Measurements from ENCODE around the gene PHACTR3. TPM values are rescaled to one million over a fixed set of nuclear protein-coding genes. Genes with fewer than 3 reads are reported as not detected.
A peak's percentile ranks its signal among the peaks of the same experiment; 100 is the strongest.

PHACTR3 gene
- polyA plus RNA-seq, 10 donors: 3.9 to 15.7 (median 7.7) TPM

DNA sequence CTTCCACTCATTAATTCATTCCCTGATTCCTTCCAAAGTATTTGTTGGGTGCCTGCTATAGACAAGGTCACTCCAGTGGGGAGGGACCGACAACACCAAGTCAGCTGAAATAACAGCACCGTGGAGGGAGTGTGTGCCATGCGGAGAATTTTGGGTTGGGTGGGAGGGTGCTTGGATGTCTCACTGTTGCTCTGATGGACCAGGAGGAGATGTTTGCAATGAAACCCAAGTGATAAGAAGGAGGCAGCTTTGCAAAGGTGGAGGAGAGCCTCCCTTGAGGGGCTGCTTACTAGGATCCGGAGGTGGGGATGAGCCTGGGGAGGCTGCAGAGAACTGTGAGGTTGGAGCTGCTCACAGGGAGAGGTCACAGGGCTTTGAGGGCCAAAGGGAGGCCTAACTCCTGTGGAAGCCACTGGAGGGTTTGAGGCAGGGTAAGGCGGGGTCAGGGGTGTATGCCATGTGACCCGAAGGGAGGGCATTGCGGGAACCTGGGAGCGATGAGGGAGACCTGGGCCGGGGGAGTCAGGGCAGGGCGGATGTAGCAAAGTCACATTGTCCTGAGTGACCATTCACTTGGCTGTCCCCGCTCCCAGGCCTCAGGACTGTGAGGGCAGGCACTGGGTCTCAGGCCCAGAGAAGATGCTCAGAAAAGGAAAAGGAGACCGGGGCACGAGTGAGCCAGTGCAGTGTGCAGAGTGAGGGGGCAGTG, 124.5 kb downstream of the PHACTR3 start:
- DNase-seq: no peak

DNA sequence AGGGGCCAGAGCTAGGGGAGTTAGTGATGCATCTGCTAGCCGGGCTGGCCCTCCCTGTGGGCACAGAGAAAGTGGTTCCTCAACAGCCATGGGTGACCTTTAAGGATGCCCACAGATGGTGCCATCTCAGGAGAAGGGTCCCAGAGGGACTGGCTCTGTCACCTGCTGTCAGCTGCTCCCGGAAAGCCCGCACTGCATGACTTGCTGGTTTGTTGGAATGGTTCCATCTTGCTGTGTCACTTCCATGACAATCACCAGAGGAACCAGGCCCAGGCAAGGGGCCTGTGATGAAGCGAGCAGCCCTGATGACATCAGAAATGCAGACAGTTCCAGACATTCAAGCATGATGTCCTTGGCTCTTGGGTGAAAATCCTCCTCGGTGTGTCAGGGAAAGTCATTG, 125.2 kb downstream of the PHACTR3 start:
- no peak for DNase-seq

DNA sequence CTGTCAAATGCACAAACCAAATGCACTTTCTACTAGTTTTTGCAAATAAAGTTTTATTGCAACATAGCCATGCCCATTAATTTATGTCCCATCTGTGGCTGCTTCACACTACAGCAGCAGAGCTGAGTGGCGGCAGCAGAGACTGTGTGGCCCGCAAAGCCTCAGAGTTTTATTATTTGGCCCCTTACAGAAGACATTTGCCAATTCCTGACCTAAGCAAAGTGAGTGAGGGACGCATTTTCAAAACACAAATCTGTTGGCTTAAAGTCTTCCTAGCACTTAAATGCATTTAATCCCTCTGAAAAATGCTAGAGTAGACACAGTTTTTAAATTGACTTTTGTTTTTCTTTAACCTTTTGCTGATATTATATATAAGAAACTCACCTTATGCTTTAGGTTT, 126.4 kb downstream of the PHACTR3 start:
- DNase-seq: peak in 1 of 3 donors; percentile 55

DNA sequence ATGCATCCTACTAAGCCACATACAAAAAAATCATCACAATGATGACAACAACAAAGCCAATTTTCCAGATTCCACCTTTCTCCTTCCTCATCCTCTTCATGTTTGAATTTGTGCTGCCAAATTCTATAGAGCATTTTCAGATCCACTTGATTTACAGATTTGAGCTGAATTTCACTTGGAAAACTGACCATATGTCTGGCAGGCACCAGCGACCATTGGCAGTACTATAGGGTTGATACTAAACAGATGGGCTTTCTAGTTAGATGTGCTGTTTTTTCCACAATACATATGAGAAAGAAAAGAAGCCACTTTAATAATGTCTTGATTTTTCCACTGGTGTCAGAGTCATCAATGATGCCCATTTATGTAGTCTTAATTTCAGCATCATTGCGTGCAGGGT, 127.0 kb downstream of the PHACTR3 start:
- DNase-seq: peak; percentile 58 to 91 (median 81)

DNA sequence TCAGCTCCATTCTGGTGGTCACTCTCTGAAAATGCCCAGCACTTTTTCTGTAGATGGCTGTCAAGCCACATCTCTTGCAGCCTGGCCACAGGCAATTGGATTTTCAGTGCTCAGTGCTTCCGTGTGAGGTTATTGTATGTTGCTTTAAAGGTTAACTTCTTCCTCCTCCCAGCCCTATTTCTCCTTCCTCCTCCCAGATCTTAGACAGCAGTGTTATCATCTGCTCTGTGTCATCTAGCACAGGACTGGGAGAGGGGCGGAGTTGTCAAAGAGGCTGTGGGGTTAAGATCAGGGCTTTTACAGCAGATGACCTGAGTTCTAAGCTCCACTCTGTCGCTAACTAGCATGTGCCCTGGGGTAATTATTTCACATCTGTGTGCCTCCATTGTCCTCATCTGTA, 129.0 kb downstream of the PHACTR3 start:
- no peak for DNase-seq

DNA sequence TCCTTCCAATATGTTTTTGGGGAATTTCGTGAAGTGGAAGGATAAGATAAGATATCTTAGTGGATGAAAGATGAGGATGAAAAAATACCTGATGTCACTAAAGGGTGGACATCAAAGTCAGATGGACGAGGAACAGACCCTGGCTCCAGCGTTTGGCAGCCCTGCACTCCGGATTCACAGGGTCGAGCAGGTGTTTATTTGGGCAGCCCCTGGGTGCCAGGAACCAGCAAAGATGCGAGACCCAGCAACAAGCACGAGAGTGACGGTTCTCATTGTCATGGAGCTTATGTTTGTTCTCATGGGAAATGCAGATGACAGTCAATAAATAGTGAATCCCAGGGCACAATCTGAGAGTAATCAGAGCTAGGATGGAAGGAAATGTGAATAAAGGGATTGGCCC, 131.1 kb downstream of the PHACTR3 start:
- DNase-seq: no peak

DNA sequence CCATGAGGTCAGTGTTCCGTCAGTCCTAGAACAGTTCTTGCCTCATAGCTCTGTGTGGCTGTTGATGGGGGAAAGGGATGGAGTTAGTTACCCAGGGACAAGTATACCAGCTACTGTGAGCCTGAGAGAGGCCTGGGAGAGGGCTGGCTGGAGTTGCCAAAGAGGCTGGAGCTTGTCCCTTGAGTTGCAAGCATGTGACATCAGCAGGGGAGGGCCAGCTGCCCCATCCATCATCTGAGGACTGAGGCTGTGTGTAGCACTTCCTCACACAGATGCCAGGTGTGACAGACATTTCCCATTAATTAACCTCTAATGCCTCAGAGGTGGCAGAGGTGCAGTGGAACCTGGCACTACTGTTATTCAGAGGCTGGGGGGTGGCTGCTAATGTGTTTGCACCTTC, 131.6 kb downstream of the PHACTR3 start:
- DNase-seq: no peak

DNA sequence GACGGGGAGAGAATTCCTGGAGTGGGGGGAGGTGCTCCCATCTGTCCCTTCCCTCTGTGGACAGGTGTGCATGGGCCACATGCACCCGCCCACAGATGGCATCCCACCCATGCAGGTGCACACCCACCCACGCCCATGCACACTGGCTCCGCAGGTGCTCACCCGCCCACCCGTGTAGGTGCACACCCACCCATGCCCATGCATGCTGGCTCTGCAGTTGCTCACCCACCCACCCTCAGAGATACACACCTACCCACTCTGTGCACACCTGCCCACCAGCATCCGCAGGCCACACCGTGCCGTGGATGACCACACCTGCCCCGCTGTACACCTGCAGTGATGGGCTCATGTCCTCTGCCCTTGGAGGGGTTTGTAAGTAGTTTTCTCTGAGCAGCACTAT, 132.0 kb downstream of the PHACTR3 start:
- DNase-seq: no peak

DNA sequence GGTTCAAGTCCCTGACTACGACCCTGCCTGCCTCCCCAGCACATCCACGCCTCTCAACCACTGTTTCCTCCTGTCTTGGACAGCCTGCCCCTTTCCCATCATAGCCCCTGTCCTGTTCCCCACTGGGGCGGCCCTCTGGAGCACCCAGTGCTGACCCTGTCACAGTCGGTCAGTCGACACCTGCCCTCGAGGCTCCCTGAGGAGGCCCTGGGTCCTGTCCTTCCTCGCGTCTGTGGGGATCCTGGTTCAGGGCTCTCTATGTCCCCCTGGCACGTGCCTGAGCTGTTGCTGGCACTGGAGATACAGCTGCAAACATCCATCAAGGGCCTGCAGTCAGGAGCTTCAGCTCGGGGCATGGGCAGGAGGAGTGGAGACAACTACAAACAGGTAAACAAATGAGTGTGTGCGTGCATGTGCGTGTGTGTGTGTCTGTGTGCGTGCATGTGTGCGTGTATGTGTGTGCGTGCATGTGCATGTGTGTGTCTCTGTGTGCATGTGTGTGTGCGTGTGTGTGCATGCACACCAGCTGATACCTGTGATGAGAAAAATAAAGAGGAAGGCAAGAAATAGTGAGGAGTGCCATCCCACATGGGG, 132.8 kb downstream of the PHACTR3 start:
- no peak for DNase-seq

DNA sequence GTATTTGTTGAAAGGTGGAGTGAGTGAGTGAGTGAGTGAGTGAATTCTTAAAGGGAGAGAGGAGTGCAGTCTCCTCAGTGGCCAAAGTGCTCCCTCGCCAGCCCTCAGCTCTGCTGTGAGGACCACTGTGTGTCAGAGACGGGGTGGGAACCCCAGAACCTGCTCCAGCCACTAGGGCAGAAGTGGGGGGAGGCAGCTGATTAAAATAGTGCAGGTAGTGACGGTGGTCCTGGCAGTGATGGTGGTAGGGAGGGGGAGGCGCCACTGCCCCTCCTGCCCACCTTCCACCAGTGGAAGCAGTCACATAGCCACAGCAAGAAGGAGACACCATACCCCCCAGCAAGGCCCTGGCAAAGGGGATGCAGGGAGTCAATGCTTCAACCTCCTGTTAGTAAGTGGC, 133.5 kb downstream of the PHACTR3 start:
- DNase-seq: no peak

DNA sequence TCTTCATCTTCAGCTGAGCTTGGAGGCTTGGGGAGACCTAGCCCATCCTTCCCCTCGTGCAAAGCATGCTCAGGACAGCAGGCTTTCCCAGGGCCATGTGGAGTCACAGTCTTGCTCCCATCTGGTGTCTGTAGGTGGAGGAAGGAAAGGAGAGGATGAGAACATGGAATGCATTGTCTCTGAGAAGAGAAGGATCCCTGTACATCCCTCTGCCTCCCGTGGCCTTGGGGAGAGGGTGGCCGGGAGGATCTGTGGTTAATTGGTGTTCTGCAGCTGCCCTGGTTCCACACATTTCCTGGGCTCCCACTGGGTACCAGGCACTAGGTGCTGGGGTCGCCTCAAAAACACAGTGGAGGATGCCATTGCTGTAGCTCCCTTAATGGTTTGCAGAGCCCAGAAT, 134.5 kb downstream of the PHACTR3 start:
- no peak for DNase-seq

DNA sequence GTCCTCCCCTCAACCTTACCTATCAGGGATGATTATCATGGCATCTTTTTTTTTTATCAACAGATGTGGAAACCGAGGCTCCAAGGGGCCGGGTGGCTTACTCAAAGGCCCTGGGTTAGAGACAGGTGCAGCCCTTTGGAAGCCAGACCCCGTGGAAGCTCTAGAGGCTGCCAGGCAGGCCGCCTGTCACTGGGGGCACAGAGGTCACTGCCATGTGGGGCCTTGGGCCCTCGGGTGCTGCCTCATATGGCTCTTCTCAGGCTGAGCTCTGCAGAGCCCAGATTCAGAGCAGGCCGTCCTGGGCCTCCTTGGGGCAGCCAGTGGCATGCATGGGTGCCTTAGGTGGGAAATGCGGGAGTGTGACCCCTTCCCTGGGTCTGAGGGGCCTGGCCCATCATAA, 136.3 kb downstream of the PHACTR3 start:
- no peak for DNase-seq

DNA sequence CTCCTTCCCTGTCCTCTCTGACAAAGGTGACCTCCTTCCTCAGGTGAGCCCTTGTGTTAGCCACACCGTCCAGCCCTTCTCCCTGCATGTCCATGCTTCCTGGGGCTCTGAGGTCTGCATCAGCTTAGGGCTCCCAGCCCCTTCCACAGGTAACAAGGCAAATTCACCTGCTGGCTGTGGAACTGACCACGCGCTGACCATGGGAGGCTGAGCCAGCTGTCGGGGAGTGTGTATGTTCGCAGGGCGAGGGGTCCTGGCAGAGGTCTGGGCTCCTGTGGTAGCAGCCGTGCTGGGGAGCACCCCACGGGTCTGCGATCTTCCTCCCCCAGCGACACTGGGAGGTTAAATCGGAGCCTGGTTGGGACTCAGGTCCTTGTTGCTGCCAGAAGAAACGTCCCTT, 136.7 kb downstream of the PHACTR3 start:
- DNase-seq: no peak

DNA sequence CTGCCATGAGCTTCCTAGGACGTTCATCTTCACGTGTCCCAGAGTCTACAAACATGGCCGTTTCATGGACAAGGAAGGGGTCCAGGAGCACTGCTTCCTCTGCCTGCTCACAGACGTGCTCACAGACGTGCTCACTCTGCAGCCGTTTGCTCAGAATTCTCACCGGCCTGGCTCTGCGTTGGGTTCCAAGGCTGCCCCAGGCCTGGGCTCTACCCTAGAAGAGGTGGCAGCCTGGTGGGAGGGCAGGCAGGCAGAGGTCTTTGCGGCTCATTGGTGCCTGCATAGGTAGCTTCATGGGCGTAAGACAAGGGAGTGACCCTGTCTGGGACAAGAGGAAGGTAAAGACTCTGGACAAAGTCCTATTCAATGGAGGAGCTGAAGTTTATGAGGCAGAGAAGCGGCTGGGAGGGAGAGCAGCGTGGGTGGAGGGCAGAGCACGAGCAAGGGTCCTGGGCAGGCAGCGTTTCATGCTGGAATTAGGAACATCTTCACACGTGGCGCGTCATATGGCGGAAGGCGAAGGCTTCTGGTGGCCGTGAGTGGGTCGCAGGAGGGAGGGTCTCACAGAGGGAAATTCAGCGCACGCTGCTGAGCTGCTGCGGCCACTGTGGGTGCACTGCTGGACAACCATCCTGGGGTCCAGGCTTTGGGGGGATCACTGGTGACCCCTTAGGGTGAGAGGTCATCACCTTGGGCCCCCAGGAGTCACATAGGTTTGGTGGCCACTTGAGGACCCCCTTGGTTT, 138.2 kb downstream of the PHACTR3 start:
- DNase-seq: no peak

DNA sequence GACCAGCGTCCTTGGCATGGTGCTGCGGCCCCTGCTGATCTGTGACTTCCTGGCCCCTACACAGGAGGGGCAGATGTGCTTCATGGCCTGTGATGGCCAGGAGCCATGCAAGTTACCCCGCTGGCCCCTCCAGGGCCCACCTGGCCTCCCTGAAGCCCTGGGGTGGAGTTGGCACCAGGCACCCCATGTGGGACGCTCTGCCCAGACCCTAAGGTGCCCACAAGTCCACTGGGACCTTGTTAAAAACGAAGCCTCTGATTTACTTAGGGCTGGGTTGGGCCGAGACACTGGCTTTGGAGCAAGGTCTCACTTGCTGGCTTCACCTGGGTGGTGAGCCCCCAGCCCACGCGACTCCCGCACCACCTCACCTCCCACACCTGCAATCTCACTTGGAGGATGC, 139.0 kb downstream of the PHACTR3 start:
- DNase-seq: no peak

DNA sequence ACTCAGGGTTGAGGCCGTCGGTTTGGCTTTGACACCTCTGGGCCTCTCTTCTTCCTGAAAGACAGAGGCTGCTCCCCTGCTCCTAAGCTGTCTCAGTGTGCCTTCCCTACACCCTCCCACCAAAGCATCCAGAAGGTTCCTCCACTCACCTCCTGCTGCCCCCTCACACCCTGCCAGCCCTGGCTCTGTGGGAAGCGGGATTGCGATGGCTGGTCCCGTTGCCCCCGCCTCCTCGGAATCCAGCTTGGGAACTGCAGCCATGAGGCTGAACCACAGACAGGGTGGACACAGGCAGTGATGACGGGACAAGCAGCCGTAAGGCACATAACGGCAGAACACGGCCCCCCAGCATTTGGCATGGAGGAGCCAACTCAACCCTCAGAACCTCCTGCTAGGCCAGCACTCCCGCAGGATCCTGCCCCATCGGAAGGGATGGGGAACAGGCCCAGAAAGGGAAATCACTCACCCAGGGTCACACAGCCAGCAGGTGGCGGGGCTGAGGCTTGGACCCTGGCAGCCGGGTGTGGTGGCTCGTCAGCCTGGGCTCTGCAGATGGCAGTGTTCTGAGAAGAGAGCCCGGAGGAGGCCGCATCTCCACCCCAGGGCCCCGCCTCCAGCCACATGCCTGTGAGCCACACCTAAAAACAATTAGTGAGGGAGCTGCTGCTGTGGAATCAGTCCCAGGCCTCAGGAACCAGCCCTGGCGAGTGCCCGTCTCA, 139.6 kb downstream of the PHACTR3 start:
- no peak for DNase-seq

DNA sequence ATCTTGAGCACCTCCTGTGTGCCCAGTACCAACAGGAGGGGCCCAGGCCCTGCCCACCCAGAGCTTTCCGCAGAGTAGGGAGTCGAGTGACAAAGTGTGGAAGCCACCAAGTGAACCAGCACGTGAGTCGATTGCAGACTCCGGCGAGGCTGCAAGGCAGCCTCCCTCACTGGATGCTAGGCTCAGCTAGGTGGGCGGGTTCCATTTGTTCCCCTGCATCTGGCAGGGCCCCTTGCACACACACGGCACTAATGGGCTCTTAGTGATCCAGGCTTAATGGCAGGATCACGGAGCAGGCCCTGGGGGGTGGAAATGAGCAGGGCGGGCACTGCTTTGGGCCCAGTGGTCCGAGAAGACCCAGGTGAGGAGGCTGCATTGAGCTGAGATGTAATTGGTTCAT, 140.4 kb downstream of the PHACTR3 start:
- DNase-seq: no peak

DNA sequence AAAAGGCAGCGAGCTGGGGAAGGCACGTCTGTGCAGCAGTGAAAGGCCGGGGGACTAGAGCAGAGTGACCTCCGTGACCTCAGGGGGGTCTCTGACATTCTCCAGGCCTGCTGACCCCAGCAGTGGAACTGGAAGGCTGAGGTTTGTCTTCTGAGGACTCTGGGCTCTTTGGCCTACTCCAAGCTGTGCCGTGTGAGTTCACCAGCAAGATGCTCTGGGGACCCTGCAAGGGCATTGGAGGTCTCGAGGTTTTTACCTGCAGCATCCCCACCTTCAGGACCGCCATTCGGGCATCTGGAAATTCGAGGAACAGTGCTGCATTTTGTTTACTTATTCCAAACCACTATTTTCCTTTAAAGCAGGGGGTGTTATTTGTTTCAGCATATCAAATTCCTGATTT, 140.9 kb downstream of the PHACTR3 start:
- no peak for DNase-seq

DNA sequence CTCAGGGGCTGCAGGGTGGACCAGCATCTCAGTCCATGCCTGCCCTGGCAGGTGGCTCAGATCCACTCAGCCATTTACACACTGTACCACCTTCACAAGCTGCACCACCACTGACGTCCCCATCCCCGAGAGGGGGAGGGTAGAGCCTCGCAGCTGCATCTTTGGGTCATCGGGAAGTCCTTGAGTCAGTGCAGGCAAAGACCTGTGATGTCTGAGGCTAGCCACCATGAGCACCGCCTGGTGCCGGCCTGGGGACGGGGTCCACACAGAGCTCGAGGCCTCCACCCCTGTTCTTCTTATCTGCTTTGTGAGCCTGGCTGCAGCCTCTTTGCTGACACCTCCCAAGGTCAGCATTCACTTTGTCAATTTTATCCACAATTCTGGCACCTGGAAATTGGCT, 141.4 kb downstream of the PHACTR3 start:
- DNase-seq: no peak

DNA sequence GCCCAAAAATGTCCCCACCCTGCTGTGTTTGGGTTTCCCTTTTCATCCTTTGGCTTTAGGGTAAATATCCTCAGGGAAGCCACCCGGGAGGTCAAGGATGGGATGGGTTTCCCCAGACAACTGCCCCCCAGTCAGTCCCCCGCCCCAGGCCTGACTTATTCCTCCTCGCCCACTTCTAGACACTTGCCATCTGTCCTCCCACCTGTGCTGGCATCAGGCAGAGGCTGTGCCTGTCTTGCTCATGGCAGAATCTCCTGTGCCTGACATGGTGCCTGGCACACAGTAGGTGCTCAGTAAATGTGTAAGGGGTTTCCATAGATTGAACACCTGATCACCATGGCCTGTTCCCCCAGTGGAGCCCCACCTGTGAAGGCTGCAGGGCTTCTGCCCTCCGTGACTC, 141.8 kb downstream of the PHACTR3 start:
- no peak for DNase-seq

DNA sequence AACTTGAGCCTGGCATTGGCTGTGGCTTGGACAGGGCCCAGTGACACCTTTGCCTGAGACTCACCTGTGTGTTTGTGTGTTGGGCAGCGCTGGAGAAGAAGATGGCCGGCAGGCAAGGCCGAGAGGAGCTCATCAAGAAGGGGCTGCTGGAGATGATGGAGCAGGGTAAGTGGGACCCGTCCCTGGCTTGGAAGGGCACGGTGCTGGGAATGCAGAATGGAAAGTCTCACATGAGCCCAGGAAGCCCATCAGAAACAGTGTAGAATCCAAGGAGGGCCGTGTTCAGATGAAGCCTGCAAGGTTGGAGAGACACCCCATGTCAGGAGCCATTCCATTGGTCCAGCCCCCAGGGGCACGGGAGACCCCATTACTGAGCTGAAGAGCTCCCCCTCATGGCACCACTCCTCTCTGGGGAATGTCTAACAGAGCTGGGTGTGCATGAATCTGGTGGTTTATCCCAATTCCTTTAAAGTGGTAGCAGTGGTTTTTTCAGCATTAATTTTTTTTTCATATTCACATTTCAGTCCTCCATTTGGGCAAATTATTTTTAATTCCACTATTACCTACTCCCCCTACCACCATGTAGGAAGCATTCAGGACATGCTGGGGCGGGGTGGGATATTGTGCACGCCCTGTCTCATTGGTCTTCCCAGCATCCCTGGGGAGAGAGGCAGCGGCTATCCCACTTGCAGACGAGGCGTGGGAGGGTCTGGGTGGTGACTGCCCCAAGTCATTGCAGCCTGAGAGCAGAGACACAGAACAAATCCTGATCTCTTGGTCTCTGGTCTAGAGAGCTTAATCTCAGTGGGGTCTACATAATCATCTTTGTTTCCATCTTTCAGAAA, 143.6 kb downstream of the PHACTR3 start:
- no peak for DNase-seq

All from muscle of back (tissue), 11 donors.